NCI-H1092 treated with DMSO at 0.1 percent for 48 hours (cell line): Measurements from ENCODE around the gene PRDM16.

ENCODE experiments used
- DNase-seq: peaks from one replicate; lab custom pipeline; 2025; lab: John Stamatoyannopoulos, UW

PRDM16 gene

GRCh38 chr1:3397311-3397710 is 328.3 kb downstream of the PRDM16 start:
- DNase-seq: no peak

DNA sequence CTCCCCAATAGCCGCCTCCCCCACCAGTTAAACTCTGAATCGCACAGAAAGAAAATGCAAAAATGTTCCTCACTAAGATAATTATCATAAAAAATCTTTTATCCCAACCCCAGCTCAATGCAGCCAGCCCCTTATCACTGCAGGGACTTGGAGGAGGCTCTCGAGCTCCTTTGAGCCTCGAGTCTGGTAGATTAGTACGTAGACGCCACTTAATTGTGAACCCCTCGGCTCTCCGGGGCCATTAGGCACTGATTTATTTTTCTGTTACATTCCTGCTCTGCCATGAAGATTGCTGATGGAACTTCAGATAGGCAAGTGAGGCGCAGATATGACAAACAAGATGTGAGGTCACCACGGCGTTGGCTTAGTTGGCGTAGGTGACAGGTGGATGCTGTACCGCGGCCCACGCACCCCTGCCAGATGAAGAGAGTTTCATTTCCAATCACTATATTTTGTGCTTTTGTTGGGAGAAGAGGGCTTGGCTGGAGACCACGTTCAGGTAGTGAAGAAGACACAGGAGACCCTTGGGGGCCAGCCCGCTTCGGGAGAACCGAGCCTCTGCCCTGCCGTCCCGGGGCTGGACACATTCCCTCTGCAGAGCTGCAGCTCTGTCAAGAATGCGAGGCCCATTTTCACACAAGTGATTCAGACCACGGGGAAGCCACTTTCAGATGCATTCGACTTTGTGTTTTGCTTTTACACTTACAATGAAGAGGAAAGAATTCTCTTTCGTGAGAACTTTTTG is 329.6 kb downstream of the PRDM16 start:
- no peak for DNase-seq

GRCh38 chr1:3399732-3400131 is 330.7 kb downstream of the PRDM16 start:
- DNase-seq: no peak

- no peak for DNase-seq
Observed at GRCh38 chr1:3401585-3402257, 332.7 kb downstream of the PRDM16 start.

GRCh38 chr1:3402258-3403010 is 333.4 kb downstream of the PRDM16 start:
- peak; percentile 51 for DNase-seq

- DNase-seq: no peak
Observed at GRCh38 chr1:3403011-3403345, 334.0 kb downstream of the PRDM16 start.

GRCh38 chr1:3403388-3404231 is 334.6 kb downstream of the PRDM16 start:
- peak; percentile 60 for DNase-seq

DNA sequence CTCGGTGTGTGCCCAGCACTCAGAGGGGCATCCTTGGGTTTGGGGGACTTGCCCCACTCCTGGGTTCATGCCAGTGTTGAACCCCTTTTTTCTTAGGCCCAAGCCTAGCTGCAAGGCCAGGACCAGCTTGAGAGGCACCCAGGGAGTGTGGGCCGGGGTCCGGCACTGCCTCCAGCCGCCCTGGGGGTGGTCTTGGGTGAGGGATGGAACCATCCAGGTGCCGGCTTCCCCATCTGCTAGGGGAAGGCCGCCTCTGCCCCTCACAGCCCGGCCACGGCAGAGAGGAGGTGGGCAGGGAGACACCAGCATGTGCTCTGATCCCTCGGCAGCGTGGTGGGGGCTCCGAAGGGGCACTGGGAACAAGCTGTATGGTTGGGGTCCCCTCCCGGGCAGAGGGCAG is 335.3 kb downstream of the PRDM16 start:
- no peak for DNase-seq

DNA sequence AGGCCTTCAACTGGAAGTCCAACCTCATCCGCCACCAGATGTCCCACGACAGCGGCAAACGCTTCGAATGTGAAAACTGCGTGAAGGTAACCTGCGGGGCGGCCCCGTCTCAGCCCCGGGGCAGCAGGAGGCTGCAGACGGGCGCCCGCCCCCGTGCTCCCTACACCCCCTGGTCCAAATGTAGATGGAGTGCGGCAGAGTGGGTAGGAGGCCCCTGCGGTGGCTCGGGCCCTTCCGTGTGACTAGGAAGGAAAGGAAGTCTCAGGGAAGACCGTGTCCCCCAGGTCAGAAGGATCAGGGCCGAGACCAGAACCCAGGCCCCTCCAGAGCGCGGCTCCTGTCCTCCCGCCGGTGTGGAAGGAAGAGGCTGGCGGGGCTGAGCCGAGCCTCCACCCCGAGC is 335.8 kb downstream of the PRDM16 start:
- DNase-seq: no peak

DNA sequence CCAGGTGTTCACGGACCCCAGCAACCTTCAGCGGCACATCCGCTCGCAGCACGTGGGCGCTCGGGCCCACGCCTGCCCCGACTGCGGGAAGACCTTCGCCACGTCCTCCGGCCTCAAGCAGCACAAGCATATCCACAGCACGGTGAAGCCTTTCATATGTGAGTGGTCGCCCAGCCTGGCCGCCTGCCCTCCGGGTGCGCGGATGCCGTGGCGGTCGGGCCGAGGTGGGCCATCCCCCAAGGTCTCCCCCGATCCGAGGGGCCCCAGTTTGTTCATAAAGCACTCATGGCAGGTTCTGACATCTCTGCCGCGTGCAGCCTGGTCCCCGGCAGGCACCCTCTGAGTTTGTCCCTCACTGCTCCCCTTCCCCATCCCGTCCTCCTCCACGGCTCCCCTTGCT is 336.5 kb downstream of the PRDM16 start:
- DNase-seq: no peak

- DNase-seq: peak; percentile 47
Observed at GRCh38 chr1:3405974-3406867, 337.2 kb downstream of the PRDM16 start.

- no peak for DNase-seq
Observed at GRCh38 chr1:3407021-3407420, 338.0 kb downstream of the PRDM16 start.

DNA sequence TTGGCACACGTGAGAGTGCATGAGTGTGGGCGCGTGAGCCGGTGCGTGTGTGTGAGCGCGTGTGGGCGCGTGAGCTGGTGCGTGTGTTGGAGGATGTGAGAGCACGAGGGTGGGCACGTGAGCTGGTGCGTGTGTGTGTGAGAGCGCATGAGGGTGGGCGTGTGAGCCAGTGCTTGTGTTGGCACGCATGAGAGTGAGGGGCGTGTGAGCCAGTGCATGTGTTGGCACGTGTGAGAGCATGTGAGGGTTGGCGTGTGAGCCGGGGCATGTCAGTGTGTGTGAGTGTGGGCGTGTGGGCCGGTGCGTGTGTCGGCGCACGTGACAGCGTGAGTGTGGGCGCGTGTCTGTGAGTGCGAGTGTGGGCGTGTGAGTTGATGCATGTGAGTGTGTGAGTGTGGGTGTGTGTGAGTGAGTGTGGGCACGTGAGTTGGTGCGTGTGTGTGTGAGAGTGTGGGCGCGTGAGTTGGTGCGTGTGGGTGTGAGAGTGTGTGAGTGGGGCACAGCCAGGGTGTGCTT is 339.8 kb downstream of the PRDM16 start:
- DNase-seq: no peak

DNA sequence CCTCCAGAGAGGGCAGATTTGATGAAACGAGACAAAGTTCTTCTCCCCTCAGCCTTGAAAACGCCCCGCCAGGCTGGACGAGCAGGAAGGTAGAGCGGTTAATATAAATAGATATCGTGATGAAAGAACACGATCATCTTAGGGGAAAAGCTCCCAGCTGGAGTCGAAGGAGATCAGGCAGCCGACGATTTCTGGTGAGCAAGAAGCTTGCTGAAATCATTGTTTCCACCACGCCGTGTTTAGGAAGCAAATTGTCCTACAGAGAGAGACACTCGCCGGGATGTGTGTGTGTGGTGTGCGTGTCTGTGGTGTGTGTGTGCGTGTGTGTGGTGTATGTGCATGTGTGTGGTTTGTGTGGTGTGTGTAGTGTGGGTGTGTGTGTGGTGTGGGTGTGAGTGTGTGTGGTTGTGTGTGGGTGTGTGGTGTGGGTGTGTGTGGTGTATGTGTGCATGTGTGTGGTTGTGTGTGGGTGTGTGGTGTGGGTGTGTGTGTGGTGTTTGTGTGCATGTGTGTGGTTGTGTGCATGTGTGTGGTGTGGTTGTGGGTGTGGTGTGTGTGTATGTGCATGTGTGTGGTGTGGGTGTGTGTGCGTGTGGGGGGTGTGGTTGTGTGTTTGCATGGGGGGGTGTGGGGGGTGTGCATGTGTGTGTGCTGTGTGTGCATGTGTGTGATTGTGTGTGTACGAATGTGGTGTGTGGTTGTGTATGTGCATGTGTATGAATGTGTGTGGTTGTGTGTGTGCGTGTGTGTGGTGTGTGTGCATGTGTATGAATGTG is 340.6 kb downstream of the PRDM16 start:
- no peak for DNase-seq

- DNase-seq: peak; percentile 44
Observed at GRCh38 chr1:3410142-3410925, 341.3 kb downstream of the PRDM16 start.

DNA sequence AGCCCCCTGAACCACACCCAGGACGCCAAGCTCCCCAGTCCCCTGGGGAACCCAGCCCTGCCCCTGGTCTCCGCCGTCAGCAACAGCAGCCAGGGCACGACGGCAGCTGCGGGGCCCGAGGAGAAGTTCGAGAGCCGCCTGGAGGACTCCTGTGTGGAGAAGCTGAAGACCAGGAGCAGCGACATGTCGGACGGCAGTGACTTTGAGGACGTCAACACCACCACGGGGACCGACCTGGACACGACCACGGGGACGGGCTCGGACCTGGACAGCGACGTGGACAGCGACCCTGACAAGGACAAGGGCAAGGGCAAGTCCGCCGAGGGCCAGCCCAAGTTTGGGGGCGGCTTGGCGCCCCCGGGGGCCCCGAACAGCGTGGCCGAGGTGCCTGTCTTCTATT is 342.8 kb downstream of the PRDM16 start:
- DNase-seq: no peak

GRCh38 chr1:3412376-3412775 is 343.4 kb downstream of the PRDM16 start:
- DNase-seq: no peak

- DNase-seq: no peak
Observed at GRCh38 chr1:3413975-3414710, 345.1 kb downstream of the PRDM16 start.
